ENCODE measurements around the gene TUBGCP2.

Gene TUBGCP2

DNA sequence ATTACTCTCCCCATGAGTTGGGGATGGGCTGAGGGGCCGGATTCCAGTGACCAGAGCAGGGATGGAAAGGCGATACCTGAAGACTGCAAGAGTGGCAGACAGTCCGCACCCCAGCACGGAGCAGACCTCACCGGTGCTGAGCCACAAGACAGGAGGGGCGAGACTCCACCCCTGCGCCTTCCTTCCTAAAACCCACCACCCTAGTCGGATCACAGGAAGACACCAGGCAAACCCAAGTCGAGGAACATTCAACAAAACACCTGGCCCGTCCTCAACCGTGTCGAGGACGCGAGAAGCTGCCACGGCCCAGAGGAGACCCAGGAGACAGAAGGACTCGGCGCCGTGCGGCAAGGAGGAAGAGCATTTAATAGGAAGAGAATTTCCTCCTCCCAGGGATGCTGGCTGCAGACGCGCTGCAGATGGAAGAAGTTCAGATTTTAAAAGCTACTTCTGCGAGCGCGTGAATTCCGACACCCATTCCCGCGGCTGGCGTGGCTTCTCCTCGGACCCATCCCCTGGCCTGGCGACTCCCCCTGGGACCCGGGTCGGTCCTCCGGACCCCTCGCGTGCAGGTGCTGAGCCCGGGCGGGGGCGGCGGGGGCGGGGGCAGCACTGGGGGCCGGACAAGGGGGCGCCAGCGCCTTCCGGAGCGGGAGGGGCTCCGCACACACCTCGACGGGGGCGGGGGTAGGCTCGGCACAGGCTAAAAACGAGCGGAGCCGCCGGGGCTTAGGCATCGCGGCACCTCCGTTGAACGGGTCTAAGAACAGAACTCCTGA, 79.2 kb downstream of the TUBGCP2 start:
- no peak for TF ChIP-seq TAF1 (IDR thresholded peaks at IDR 0.05; ENCODE audit: borderline replicate concordance, insufficient read depth, low read length)
